GM23248 (cell line): ENCODE results near the gene RMP24.

Experiments
- EZH2 ChIP-seq: fragments of 200-600 bp; sonication (generic); IDR thresholded peaks from 2 replicates; pipeline ENCODE4 v1.6.1; 2018; ENCODE audit warnings: antibody characterized with exemption, mild to moderate bottlenecking; ENCODE audit not compliant: insufficient read depth, poor library complexity, severe bottlenecking
- EZH2phosphoT487 ChIP-seq: fragments of 200-600 bp; sonication (generic); IDR thresholded peaks from 2 replicates; pipeline ENCODE4 v1.6.1; 2018; ENCODE audit warnings: antibody characterized with exemption, moderate library complexity, mild to moderate bottlenecking, low read depth; ENCODE audit not compliant: insufficient read depth

DNA sequence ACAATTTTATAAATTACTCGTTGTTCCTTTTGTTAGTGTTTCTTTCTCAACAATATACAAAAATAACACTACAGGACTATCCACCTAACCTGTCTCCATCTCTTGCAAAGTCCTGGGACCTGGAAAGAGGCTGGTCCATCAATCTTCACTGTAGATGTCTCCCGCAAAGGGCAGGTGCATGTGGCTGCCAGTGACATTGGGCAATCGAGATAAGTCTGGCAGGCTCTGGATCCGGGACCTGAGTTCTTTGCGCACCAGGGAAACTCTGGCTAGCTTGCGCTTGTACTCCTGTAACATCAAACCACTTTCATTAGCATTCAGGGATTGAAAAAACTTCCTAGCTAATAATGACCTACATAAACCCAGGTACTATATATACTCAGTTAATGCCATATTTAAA lies 20.5 kb downstream of the RMP24 start:
- TF ChIP-seq EZH2 (no peak), EZH2phosphoT487 (no peak)
